ENCODE data around the gene MPHOSPH9.

The MPHOSPH9 gene

DNA sequence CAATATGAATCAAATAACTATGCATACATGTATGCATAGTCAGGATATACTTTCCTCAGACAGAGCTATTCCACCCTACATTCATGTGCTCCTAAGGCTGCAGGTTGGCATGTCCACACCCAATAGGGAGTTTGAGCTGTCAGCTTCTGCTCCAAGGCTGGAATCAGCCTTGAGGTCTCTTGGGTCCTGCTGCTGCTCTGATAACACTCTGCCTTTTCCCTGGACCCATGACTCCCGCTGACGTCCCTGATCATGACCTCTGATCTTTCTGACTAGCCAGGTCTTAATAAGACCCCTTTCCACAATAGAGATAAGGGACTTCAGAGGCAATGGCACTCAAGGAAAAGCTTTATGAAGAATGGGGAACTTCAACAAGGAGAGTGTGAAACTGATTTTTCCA is 87.7 kb downstream of the MPHOSPH9 start:
- no peak for DNase-seq

DNA sequence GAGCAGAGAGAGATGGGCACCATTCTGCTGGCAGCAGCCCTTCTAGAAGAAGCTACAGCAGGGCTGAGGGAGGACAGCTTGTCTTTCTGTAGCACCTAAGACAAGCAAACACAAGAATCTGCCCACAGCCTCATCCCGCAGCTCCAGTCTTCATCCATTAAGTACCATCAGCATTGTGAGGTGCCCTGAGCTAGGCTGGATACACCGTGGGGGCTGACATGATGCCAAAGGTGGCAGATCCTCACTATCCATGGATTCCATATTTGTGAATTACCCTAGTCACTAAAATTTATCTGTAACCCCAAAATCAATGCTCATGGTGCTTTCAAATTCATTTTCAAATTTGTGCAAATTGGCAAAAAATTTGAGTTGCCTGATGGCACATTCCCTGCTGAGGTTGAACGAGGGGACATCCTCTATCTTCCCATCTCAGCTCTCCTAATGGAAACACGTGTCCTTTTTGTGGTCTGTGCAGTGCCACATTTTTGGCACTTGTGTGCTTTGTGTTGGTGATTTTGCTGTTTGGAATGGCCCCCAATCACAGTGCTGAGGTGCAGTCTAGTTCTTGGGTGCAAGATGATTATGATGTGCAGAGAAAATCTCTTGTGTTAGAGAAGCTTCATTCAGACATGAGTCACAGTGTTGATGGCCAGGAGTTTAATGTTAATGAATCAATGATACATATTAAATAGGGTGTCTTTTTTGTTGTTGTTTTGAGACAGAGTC is 89.0 kb downstream of the MPHOSPH9 start:
- DNase-seq = no peak

DNA sequence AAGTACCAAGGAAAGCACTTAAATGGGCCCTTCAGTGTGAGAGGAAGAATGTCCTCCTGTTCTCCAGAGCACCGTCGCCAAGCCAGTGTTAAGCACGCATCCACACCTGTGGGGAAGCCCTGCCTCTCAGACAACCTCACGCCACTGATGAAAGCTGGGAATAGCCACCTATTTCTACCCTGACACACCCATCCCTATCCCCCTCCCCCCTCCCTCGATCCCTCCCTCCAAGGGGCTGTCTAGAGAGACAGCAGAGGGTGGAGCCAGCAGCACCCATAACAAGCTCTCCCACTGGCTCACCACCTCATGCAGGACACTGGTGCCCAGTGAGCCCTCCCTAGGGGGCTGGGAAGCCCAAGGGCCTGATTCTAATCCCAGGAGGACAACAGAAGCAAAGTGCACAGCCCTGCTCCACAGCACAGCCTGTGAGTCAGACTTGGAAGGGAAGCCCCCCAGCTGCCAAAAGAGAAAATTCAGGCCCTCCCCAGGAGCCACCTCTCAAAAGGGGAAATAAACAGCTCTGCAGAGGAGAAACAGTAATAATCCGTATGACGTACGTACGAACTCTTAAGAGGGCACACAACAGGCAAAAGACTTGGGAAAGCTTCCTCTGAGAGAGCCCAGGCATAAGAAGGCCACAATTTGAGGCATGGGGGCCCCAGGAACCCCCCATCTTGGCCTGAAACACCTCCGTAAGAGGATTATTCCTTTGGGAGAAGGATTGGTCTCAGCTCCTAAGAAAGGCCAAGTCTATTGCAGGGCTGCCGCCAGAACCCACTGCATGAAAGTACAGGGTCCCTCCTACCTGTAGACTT is 89.8 kb downstream of the MPHOSPH9 start:
- peak; percentile 71 for DNase-seq

DNA sequence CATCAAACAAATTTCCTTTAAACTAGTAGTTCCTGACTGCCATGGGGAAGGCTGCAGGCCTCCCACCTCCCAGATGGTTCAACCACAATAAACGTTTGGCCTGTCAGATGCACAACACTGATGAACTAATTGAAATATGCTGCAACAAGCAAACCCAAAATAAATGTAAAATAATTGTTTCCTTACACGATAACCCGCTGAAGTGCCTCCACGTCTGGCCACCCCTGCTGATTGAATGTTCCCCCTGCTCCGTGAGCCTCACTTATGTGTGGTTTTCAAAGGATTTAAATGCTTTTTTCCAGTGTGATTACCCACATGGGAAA is 90.5 kb downstream of the MPHOSPH9 start:
- no peak for DNase-seq

DNA sequence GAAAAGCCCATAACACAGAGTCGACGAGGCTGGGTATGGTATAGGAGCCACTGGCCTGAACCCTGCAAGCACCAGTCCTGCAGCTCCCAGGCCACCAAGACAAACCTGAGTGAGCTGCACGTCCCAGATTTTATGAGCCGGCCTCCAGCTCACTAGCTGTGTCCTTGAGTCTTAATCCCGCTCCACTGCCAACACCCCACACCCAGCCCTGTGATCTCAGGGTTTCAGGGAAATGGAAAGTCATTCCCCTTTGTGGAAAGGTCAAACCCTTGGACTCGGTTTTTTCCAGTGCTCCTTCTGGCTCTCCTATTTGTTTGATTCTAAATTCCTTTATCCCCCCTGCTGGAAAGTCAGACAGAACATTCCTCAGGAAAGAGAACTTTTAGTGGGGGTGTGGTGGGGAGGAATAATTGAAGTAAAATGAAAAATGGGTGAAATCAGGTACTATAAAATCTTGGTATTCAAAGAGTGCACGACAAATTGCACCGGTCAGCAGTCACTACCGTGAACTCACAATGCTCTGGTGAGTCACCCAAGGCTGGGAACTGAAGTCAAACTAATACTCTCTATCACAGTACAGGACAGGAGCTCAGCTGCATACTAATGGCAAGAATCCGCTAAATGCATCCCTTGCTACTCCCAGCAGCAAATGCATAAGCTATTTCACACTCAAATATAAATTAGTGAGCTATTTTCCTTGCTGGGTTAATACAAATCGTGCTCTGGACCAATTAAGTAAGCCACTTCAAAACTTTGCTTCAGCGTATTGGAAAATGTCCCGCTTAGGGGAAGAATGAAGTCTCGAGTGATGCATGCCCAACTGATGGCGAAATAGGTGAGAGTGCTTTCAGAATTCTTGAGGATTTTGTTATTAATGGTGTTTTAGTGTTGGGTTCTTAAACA is 91.1 kb downstream of the MPHOSPH9 start:
- DNase-seq = peak; percentile 48

DNA sequence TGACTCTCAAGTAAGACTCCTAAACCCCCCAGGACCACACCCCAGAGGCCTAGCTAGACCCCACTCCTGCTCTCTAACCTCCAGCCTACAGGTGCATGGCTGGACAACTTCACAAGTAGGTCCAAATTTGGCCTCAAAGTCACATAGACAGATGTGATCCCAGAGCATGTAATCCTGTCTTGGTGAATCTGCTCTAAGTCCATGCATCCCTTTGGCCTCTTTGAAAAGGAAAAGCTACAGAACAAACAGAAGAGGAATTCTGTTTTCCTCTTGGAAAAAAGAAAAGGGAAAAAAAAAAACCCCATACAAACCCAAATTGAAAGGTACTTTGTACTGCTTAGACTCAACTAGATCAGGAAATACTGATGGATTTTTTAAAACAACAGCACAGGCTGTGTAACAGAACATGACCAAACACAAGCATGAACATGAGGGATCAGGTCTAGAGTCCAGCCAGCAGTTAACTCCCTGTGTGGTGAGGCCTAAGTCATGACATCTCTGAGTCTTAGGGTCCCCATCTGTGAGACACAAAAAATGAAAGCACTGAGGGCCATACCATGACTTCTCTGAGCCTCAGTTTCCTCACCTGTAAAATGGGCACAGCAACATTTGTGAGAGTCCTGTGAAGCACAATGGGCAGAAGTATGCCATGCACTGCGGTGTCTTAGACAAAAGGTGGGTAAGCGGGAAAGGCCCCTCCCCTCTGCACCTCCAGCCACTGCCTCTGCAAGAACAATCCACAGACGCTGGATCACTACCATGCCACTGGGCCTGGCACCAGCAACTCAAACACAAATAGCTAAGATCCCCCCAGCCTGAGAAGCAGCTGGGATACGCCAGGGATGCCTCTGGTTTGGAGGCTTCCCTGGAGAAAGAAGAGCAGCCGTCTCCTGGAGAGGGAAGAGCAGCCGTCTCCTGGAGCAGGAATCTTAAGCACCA is 92.0 kb downstream of the MPHOSPH9 start:
- DNase-seq = no peak

DNA sequence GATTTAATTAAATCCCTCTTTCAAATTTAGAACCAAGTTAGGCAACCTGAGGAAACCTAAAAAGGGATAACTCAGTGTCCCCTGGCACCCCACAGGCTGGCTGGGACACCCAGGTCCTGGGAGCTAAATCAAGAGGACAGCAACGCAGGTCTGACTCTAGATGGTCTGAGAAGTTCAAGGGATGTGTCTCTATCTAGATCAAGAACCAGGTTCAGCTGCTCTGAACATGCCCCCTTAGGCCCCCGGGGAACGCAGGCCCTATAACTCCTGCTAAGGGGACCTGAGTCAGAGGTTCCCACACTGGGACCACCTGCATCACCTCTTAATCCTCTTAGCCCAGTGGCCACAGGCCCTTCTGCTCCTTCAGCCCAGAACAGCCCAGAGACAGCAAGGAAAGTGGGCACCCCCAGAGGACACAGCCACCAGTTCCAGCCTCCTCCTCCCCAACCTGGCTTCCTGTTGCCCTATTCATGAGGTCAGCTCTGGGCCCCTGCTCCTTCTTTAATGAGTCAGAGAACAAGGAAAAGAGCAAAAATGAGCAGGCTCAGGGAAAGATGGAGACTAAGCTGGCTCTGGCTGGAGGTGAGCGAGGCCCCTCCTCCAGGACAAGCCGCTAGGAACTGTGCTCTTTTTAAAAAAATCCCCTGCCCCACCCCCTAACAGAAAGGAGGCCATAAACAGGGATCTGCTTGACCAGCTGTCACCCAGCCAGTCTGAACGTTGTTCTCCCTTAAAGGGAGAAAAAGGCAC is 92.8 kb downstream of the MPHOSPH9 start:
- no peak for DNase-seq

DNA sequence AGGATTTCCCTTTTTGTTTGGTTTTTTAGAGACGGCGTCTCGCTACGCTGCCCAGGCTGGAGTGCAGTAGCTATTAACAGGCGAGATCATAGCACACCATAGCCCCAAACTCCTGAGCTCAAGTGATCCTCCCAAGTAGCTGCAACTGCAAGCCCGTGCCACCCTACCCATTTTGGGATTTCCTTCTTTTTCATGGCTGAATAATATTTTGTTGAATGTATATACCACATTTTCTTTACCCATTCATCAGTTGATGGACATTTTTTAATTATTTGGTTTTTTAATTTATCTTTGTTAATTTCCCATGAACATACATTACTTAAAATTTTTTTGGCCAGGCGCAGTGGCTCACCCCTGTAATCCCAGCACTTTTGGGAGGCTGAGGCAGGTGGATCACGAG is 97.3 kb downstream of the MPHOSPH9 start:
- no peak for DNase-seq

DNA sequence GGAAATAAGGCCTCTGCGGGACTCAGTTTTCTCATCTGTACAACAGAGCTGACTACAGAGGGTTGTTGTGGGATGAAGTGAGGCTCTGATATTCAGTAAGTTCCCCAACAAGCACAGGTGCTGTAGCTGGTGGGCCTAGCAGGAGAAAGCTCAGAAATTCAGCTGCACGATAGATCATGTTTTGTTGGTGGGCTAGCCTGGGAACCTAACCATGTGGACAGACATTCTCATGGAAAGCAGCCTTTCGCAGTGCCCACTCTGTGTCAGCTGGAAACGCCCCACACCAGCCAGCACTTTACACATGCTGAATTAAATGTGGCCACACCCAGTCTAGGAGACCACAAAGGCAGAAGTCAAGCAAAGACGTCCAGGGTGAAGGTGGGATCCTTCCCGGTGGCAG is 98.1 kb downstream of the MPHOSPH9 start:
- no peak for DNase-seq

DNA sequence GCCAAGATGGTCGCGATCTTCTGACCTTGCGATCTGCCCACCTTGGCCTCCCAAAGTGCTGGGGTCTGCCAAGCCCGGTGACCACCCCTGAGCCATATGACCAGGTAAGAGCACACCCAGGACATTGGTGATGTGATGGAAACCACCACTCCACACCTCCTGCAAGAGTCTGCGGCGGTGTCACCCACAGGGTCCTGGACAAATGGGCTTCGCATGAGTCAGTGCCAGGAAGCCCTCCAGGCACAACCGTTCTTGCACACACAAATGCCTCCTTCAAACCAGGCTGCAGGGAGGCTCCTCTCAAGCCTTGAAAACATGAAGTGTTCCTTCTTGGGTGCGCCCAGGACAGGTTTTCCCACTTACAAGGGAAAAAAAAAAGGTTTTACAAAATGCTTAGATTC is 98.7 kb downstream of the MPHOSPH9 start:
- DNase-seq = no peak

DNA sequence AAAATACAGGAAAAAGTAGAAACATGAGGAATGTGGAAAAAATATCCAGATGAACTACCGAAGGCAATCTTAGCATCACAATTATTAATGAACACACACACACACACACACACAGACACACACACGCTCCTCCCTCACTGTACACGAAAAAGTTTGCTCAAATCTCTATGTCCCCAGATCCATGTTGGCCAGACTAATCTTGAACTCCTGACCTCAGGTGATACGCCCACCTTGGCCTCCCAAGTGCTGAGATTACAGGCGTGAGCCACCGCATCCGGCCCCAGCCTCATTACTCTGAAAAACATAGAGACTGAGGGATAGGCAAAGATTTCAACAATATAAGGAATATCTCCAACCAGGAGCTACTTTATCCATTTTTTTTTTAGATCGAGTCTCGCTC is 99.2 kb downstream of the MPHOSPH9 start:
- no peak for DNase-seq

DNA sequence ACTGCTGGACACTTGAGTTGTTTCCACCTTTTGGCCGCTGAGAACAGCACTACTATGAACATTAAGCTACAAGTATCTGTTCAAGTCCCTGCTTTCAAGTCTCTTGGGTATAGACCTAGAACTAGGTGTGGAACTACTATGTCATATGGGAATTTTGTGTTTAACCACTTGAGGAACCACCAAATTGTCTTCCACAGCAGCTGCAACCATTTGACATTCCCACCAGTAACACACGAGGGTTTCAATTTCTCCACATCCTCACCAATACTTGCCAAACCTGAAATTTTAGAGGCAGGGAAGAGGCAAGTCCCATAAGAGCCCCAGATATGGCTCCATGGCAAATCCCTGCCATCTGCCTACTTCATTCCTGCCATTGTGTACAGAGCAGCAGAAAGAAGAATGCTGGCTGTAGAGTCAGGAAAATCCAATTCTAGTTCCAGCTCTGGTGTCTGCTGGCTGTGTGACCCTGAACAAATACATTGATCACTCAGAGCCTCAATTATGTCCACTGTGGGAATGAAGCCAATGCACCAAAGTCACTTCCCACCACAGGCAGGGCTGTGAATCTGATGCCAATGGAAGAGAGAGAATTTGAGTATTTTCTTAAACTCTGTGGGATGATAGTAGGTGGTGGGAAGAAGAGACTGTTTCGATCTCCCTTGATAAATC is 99.9 kb downstream of the MPHOSPH9 start:
- no peak for DNase-seq

DNA sequence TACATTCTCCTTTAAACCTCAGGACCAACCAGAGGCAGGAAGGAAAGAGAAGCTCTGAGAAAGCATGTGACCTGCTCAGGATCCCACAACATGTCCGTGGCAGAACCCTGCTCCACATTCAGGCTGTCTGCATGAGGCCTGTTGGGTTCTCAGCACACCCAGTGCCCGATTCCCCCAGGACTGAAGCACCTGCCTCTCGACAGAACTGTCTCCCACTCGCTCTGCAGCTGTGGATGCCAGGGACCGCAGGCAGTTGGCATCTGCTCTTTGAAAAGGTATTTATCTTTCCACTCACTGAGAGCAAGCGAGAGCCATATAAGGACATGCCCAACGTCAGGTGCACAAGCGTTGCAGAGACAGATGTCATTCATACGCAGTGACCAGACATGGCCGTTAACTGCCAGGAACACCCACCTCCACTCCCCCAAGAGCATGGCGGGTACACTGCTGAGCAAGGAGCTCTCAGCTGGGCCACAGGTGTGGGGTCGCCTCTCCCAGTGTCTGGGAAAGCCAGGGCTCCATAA is 101.0 kb downstream of the MPHOSPH9 start:
- DNase-seq = no peak

DNA sequence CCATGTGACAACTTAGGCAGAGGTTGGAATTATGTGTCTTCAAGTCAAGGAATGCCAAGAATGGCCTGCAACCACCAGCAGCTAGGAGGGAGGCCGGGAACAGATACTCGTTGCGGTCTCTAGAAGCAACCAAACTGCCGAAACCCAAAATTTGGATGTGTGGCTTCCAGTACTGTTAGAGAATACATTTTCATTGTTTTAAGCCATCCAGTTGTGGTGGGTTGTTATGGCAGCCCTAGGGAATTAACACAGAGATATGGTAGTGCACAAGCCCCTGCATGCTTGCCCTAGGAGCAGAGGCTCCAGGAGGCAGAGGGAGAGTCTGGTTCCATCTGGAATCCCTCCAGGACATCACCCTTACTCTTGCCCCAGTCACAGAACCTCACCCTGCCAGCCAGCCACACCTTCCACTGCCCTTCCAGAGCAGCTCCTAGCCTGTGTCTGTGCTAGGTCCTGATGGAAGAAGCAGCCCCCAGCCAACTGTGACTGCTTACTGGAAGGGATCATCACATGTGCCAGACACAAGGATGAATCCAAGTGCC is 101.6 kb downstream of the MPHOSPH9 start:
- DNase-seq = no peak

DNA sequence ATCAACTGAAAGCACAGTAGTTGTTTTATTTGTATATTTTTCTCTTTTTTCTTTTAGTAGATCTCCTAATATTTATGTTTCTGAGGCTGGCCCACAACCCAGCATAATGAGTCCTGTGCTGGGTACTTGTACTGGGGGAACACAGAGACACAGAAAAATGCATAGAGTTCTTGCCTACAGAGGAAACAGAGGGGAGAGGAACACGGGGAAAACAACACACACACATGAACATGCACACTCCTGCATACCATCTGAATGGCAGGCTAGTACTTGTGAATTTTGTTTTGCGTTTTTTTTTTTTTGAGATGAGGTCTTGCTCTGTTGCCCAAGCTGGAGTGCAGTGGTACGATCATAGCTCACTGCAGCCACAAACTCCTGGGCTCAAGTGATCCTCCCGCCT is 103.3 kb downstream of the MPHOSPH9 start:
- DNase-seq = no peak

DNA sequence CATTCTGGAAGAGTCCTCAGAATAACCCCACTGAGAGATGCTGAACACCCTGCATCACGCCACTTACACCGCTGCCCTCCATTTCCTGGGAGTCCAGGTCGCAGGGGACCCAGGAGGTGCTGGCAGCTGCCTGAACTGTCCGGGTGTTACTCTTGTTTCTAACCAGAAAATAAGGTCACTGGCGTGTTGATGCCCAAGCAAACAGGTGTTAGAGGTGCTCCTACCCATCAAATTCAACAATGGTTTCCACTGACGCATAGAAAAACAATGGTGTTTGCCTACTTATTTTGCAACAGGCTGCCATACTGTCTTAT is 105.8 kb downstream of the MPHOSPH9 start:
- no peak for DNase-seq

DNA sequence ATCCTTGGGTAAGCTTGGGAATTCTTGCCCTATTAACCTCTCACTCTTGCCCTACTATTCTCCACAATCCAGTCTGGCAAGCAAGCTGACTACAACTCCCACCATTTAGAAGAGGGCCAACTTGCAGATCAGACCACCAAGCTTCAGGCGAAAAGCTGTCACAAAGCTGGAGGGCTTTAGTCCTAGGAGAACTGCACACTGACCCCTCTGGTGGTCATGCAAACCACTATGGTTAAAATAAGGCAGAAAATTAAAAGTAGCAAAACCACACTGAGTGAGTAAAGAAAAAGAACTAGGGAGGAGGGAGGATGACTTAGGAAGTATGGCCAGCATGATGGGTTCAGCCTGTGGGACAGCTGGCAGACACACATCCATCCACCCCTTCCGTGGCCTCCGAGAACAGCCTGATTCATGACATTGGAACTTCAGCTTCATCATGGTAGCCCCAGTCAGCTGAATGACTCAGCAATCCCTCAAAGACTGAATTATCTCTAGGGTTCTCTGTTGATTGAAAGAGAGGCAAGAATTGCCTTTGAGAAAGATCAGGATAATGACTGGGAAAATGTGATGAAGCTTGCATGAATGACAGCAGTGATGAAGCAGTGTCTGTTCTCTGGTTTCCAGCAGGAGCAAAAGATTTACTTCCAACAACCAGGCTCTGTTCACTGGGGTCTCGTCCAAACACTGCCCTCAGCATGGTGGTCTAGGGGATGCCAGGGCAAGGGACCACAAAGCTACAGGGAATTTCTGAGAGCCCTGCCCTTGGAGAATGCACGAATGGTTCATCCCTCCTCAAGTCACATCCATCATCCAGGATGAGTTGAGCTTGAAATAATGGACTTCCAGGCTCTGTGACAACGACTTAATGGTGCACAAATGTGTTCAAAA is 106.4 kb downstream of the MPHOSPH9 start:
- no peak for DNase-seq

DNA sequence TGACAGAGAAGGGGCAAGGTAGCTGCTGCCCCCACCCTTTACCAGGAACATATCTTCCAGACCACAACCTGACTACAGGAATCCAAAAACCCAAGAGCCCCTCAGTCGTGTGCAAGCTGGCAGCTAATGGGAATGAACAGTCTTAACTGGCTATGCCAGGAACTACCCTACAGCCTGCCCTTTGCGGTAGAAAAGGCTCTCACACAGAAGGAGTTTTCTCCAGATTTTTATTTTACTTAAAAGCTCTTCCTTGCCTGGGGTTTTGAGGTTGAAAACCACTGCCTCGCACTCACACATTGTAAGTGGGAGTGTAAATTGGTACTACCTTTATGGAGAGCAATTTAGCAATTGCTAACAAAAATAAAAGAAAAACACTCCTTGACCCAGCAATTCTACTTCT is 110.3 kb downstream of the MPHOSPH9 start:
- no peak for DNase-seq

DNA sequence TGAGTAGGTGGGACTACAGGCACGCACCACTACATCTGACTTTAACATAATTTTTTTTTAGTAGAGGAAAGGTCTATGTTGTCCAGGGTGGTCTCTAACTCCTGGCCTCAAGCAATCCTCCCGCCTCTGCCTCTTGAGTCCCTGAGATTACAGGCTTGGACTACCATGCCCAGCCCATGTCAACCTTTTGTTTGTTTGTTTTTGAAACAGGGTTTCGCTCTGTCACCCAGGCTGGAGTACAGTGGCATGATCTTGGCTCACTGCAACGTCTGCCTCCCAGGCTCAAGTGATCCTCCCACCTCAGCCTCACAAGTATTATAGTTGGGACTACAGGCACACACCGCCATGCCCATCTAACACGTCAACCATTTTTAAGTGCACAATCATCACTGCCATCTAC is 111.3 kb downstream of the MPHOSPH9 start:
- no peak for DNase-seq
